SK-MEL-5 (cell line): ENCODE data around the gene GPX4. TPM values are rescaled to one million over a fixed set of nuclear protein-coding genes. Genes with fewer than 3 reads are reported as not detected.

Experiments
- DNase-seq: peaks from one replicate; pipeline ENCODE4 v3.0.0-alpha.2; 2016; ENCODE audit warnings: low read depth, low spot score
- in situ Hi-C: cut with HindIII; loops from 2 replicates; pipeline ENCODE4 v1.10.0; 2016; ENCODE audit warnings: low sequenced_read_pairs, high pct_unique_total_duplicates, low pct_unique_long_range_greater_than_20kb
- total RNA-seq: library from RNA; depleted of rRNA; stranded (reverse); fragments of >200 nt; shearing (Covaris generic); gene quantifications from 2 replicates; pipeline ENCODE4 v1.2.3, GENCODE V29; 2014

GPX4 gene
- total RNA-seq, 1 experiment from 2014 or later, result 258 TPM

DNA sequence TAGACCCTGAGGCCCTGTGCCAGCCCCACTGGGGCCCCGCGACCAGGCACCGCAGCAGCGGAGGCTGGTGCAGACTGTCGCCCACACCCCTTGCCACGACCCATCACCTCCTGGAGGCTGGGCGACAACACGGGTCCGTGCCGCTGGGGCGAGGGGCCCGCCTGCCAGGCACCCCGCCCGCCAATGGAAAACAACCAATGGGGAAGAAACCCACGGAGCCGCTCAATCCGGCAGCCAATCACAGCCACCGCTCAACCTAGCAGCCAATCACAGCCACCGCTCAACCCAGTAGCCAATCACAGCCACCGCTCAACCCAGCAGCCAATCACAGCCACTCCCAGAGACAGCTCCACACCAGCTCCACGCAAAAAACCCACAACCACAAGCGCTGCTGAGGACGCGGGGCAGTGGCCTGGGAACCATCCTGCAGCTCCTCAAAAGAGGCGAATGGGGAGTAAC is 29.7 kb downstream of the GPX4 start:
- in situ Hi-C loops, result no loop called here
- peak; percentile 16 for DNase-seq

DNA sequence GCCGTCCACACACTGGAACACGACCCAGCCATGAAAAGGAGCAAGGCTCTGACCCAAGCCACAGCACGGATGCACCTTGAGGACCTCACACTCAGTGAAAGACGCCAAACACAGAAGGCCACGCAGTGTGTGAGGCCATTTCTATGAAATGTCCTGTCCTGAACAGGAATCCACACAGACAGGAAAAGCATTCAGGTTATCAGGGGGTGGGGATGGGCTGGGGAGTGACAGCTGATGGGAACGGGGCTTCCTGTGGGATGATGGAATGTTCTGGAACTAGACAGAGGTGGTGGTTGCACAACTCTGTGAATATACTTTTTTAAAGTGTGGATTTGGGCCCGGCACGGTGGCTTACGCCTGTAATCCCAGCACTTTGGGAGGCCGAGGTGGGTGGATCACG is 30.6 kb downstream of the GPX4 start:
- in situ Hi-C loops, result no loop called here
- DNase-seq, result no peak

DNA sequence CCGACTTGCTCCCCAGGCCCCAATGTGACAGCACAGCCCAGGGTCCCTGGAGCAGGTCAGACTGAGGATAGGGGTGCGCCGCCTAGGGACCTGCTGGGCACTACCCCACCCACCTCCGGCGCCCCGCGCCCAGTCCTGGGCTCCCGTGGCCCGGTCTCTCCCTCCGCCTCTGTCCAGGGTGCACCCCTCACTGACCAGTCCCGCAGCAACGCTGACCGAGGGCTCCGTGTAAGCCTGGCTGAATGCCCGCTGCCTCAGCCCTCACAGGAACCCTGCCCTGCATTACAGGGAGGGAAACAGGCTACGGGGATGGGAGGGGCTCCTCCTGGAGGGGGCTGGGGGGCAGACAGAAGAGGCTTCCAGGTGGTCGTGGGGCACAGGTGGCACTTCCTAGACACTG is 31.7 kb downstream of the GPX4 start:
- in situ Hi-C loops, result no loop called here
- no peak for DNase-seq

DNA sequence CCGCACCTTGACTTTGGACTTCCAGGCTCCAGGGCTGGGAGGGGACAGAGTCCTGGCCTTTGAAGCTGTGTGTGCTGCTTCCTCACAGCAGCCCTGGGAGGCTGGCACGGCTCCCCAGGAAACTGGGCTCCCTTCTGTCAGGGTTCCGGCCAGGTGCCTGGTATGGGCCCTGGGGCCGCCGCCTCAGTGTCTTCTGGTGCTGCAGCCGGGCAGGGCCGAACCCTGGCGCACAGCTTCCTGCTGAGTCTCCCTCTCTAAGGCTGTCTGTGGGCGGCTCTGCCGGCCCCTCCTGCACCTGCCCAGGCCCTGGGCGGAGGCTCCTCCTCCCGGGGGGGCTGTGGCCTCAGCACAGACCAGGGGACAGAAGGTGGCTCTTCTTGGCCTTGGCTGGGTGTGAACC is 32.4 kb downstream of the GPX4 start:
- no peak for DNase-seq
- in situ Hi-C loops, result no loop called here

DNA sequence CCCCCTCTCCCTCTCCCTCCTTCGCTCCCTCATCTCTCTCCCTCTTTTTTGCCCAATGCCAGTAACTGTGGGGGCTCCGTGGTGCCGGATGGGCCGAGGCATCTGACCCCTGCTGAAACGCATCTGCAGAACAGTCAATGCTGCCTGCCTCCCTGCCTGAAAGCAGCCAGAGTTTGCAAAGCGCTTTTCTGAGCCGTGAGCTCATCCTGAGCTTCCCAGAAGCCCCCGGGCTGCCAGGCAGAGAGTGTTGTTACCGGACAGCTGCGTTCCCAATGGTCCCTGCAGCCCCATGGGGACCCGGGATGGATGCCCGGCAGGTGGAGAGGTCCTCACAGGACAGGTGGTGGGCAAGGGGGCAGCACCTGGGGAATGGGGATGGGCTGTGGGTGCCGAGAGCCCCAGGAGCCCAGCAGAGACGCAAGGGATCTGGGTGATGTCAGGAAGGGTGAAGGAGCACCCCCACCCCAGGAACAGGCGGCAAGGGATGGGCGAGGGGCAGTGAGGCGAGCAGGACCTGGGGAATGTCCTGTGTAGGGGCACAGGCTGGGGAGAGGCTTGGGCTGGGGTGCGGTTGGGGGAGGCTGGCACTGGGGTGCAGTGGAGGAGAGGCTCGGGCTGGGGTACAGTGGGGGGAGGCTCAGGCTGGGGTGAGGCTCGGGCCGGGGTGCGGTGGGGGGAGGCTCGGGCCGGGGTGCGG is 33.0 kb downstream of the GPX4 start:
- no peak for DNase-seq
- in situ Hi-C loops, result no loop called here

DNA sequence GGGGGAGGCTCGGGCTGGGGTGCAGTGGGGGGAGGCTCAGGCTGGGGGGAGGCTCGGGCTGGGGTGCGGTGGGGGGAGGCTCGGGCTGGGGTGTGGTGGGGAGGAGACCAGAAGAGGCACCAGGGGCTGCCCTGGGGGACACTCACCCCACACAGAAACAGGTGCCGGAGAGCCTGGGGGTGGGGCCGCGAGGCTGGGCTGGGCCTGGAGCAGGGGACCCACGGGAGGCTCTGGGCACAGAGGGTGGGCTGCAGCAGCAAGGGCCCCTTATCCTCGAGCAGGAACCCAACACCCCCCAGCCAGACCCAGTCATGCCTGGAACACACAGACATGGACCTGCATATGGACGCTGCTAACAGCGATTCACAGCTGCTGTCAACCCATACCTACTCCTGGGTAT is 34.3 kb downstream of the GPX4 start:
- no peak for DNase-seq
- in situ Hi-C loops, result no loop called here

DNA sequence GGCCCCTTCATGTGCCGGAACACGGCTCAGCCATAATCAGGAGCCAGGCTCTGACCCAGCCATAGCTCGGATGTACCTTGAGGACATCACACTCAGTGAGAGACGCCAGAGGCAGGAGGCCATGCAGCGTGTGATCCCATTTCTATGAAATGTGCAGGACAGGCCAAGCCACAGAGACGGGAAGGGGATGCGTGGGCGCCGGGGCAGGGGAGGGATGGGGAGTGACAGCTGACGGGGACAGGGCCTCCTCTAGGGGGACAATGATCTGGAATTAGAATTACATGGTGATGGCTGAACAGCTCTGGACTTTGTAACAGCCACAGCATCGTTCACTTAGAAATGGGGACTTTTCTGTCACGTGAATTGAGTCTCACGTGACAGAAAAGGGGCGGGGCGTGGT is 35.3 kb downstream of the GPX4 start:
- DNase-seq, result no peak
- in situ Hi-C loops, result no loop called here

DNA sequence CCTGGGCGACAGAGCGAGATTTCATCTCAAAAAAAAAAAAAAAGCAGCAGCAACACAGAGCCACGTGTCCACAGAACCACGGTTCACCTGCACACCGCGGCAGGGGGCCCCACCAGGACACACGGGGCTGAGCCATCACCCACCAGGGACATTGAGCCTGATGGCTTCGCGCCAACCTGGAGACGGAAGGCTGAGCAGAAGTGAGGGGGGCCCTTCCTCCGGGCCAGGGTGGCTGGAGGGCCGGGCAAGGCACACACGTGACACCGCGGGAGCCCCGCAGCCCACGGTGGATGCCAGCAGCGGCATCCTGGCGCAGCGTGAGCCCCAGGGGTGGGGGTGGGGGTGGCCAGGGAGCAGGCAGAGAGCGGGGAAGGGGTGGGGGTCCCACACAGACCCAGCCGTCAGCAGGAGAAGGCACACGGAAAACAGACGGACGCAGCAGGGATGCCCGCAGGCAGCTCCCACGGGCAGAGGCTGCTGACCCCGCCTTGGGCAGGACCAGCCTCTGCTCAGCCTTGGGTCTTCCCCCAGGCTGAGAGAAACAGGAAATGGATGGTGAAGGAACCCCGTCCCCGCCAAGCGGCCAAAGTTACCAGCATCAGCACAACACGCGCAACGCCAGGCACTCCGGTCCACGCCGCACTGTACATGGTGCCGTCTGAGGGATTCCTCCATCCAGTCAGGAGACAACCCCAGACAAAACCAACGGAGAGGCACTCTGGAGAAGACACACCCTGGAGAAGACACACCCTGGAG is 36.7 kb downstream of the GPX4 start:
- in situ Hi-C loops, result no loop called here
- no peak for DNase-seq

DNA sequence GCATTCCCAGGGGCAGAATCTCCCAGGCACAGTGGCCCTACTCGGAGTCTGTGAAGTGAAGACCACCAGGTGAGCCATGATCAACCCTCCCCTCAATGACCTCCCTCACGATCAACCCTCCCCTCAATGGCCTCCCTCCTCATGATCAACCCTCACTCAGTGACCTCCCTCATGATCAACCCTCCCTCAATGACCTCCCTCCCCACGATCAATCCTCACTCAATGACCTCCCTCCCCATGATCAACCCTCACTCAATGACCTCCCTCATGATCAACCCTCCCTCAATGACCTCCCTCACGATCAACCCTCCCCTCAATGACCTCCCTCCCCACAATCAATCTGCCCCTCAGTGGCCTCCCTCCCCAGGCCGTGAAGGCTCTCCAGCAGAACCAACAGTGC is 38.1 kb downstream of the GPX4 start:
- no peak for DNase-seq
- in situ Hi-C loops, result no loop called here

DNA sequence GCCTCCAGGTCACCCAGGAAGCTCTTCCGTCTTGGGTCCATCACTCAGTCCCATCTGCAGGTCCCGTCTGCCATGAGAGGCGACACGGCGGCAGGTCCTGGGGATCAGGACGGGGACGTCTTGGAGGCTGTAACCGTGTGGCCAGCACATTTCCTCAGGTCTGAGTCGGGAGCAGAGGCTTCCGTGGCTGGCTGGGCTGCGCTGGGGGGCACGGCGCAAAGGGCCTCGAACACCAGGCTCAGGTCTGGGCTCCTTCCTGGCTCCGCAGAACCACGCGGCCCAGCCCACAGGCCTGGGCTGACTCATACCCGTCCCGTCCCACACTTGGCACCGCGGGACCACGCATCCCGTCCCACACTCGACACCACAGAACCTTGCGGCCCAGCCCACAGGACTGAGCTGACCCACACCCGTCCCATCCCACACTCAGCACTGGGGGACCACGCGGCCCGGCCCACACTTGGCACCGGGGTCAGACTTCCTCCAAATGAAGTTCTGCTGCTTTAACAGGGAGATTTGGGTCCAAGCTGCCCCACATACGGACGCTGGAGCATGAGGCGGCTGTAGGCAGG is 40.1 kb downstream of the GPX4 start:
- in situ Hi-C loops, result no loop called here
- no peak for DNase-seq

DNA sequence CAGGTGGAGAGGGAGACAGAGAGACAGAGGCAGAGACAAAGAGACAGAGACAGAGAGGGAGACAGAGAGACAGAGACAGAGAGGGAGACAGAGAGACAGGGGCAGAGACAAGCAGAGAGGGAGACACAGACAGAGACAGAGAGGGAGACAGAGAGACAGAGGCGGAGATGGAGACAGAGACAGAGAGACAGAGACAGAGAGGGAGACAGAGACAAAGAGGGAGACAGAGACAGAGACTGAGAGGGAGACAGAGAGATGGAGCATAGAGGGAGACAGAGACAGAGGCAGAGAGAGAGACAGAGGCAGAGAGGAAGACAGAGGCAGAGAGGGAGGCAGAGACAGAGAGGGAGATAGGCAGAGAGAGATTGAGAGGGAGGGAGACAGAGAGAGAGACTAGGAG is 40.9 kb downstream of the GPX4 start:
- in situ Hi-C loops, result no loop called here
- DNase-seq, result no peak

DNA sequence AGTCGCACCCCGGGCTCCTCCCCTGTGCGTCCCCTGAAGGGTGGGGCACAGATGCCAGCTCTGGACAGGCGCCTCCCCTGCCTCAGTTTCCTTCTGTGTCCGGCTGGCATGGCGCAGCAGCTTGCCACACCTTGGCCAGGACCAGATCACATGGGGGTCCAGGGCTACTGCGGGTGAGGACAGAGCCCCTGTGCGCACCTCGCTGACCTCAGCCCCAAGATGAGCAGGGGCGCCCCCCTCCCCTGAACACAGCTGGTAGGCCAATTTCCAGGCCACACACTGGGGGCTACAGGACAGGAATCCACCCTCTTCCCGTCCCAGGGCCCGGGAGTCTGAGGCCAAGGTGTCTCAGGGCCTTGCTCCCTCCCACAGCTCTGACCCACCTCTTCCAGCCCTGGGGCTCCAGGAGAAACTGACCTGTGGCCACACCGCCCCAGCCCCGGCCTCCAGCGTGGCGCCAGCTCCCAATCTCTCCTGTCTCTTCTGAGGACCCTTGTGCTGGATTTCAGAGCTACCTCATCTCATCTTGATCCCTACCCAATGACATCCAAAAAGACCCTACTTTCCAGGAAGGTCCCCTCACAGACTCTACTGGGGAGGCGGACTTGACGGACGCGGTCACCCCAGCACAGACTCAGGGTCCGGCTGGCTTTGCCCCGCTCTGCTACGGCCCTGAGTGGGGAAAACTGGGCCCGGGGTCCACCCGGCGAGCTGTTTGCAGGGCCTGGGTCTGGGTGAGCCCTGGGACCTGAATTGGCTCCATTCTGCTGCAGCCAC is 42.0 kb downstream of the GPX4 start:
- in situ Hi-C loops, result no loop called here
- no peak for DNase-seq

DNA sequence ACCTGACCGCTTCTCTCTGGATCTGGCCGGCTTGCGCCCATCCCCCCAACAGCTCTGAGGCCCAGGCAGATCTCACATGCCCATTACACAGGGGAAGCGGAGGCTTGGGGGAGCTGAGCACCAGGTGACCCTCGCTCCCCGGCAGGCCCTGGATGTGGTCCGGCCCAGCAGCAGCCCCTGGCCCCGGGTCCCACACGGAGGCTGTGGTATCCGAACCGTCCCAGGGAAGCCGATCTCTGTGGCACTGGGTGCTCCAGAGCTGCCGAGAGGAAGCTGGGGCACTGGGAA is 42.6 kb downstream of the GPX4 start:
- no peak for DNase-seq
- in situ Hi-C loops, result no loop called here

DNA sequence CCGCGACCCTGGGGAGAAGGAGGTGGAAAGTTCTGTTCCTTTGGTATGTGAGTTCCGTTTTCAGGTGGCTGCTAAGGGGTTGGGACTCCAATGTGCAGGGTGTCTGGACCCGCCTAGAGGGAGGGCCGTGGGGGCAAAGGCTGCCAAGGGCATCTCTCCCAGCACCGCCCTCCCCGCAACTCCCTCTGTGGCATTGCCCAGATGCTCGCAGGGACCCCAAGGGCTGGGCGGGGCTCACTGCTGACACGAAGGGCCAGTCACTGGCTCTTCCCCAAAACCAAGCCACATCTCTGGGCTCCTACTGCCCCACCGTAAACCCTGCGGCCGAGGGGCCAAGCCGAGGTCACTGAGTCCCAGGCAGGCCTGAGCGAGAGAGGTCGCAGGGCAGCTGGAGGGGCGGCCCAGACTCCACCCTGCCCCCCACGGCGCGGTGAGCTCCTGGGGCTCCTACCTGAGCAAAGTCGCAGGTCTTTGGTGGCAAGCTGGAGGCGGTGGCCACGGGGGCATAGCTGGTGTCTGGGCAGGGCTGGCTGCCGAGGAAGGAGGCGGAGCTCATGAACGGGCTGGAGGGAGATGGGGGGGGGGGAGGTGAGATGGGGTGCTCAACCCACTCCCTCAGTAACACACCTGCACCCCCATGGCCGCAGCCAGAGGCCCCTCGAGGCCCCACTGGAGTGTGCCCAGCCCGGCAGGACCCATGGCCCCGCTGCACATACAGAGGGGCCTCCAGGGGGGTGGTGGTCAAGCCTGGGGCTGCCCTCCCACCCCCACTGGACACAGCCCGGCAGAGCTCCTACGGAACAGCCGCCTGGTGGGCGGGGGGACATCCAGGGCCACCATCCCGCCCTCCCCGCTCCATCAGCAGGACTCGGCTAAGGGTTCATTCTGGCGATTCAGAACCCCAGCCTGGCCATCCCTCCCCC is 43.3 kb downstream of the GPX4 start:
- in situ Hi-C loops, result no loop called here
- DNase-seq, result no peak

DNA sequence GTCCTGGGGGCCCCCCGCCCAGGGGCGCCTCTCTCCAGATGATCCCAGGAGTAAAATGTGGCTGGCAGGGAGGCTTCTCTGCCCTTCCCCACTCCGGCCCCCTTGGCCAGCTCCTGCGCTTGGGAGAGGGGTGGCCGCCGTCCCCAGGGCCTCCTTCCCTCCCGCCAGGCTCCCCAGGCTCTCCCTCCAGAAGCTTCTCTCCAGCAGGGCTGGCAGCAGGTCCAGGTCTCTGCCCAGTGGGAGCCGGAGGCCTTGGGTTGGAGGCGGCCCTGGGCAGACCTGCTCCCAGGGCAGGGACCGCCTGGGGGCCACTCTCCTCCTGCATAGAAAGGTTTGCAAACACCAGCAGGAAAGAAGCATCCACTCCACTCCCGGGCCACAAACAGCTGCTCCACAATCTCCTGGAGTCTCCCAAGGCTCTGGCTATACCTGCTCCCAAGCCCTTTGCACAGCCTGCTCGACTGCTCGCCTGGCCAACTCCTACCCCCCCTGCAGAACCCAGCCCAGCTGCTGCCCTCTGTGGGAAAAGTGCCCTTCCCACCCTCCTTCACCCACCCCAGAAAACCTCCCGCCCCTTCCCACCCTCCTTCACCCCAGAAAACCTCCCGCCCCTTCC is 44.2 kb downstream of the GPX4 start:
- in situ Hi-C loops, result no loop called here
- DNase-seq, result no peak

DNA sequence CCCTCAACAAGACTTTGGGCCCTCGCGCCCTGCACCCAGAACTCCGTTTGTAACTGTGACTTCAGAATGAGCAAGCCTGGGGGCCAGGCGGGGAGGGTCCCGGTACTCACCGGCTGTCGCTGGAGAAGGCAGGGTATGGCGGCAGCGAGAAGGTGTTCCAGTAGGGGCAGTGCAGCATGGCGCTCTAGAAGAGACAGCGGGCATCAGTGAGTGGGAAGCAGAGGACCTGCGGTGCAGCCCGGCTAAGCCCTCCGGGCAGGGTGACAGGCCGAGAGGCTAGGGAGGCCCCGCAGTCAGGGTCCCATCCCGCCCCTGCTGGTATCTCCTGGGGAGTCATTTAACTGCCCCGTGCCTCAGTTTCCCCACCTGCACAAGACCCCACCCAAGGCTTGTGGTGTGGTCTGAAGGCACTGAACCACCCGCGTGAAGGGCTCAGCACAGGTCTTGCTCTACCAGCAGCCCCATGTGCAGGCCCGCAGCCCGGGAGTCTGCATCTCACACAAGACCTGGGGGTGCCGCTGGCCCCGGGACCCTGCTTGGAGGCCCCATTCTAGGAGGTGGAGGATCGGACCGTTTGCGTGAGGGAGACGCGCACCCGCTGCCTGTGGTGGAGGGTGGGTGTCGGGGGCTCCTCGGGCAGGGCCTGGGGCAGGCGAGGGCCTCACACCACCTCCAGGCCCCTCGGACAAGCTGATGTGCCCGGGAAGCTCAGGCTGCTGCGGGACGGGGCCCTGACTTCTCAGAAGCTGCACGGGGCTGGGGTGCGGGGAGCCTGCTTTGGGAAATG is 45.7 kb downstream of the GPX4 start:
- in situ Hi-C loops, result no loop called here
- no peak for DNase-seq
